Activated naive CD8-positive, alpha-beta T cell treated with anti-CD3 and anti-CD28 coated beads, Interleukin-2, amount 10 ng/mL, durations not matched to agents 7 days and 5 days (primary cell): Measurements from ENCODE around the gene CACNA1C. TPM values are rescaled to one million over a fixed set of nuclear protein-coding genes. Genes with fewer than 3 reads are reported as not detected.

ENCODE experiments used
- ATAC-seq: fragments of 150-1000 bp; cut with Tn5 transposase; one replicate; pipeline ENCODE4 v1.10.0; 2021; ENCODE audit warnings: low read depth, moderate library complexity
- POLR2A ChIA-PET: fragments of 350-600 bp; sonication (Branson Sonifier 250); formaldehyde crosslinking; loops from one replicate; lab custom pipeline; 2021; ENCODE audit warnings: antibody characterized with exemption; lab: Charles Lee
- DNase-seq: peaks from one replicate; pipeline ENCODE4 v3.0.0; 2021
- H3K27ac Mint-ChIP-seq: one replicate; pipeline ENCODE4 v1.8.0; 2022; ENCODE audit warnings: mild to moderate bottlenecking, mixed read lengths
- H3K27me3 Mint-ChIP-seq: one replicate; pipeline ENCODE4 v1.8.0; 2022; ENCODE audit warnings: mild to moderate bottlenecking, moderate library complexity, mixed read lengths
- H3K36me3 Mint-ChIP-seq: one replicate; pipeline ENCODE4 v1.8.0; 2021; ENCODE audit warnings: mild to moderate bottlenecking, mixed read lengths
- H3K4me1 Mint-ChIP-seq: one replicate; pipeline ENCODE4 v1.8.0; 2021; ENCODE audit warnings: mixed read lengths
- H3K4me3 Mint-ChIP-seq: one replicate; pipeline ENCODE4 v1.8.0; 2022; ENCODE audit warnings: mild to moderate bottlenecking, moderate library complexity, mixed read lengths
- H3K9me3 Mint-ChIP-seq: one replicate; pipeline ENCODE4 v1.8.0; 2021; ENCODE audit warnings: mixed read lengths
- total RNA-seq, 2 experiments: library from RNA; stranded (reverse); gene quantifications; one replicate each; pipeline ENCODE4 v1.2.3, GENCODE V29; 2021

Gene CACNA1C
- total RNA-seq, 2 experiments from 2014 or later = 0.11 to 0.14 TPM

GRCh38 chr12:2548081-2548480, 495.3 kb downstream of the CACNA1C start:
- Mint-ChIP-seq H3K27ac (no peak overlapping the region), H3K36me3 (no peaks in the 10 kb centered on the region), H3K4me1 (peaks cover 12% of the 10 kb centered on the region), H3K4me3 (no peak overlapping the region), H3K27me3 (peaks cover 2% of the 10 kb centered on the region), H3K9me3 (no peaks in the 10 kb centered on the region)
- POLR2A ChIA-PET = no interaction called here
- ATAC-seq = no peak
- DNase-seq = no peak

- H3K27ac Mint-ChIP-seq = no peak overlapping the region
- no peaks in the 10 kb centered on the region for H3K36me3 Mint-ChIP-seq
- POLR2A ChIA-PET = no interaction called here
- ATAC-seq = no peak
- peaks cover 2% of the 10 kb centered on the region for H3K27me3 Mint-ChIP-seq
- H3K4me1 Mint-ChIP-seq = no peaks in the 10 kb centered on the region
- H3K9me3 Mint-ChIP-seq = no peaks in the 10 kb centered on the region
- no peak for DNase-seq
- no peak overlapping the region for H3K4me3 Mint-ChIP-seq
Measured at GRCh38 chr12:2550561-2551411, 498.0 kb downstream of the CACNA1C start.

- Mint-ChIP-seq H3K36me3 (no peaks in the 10 kb centered on the region), H3K4me1 (no peaks in the 10 kb centered on the region), H3K27ac (no peak overlapping the region), H3K27me3 (peaks cover 2% of the 10 kb centered on the region), H3K9me3 (no peaks in the 10 kb centered on the region), H3K4me3 (no peak overlapping the region)
- POLR2A ChIA-PET = no interaction called here
- ATAC-seq (no peak), DNase-seq (no peak)
Measured at GRCh38 chr12:2551412-2551900, 498.7 kb downstream of the CACNA1C start.

GRCh38 chr12:2552000-2552756, 499.4 kb downstream of the CACNA1C start:
- POLR2A ChIA-PET = interaction anchor here (0.5 kb wide), 1 partner anchor 74 kb away, joined by 3 read pairs; no protein-coding TSS in a partner anchor
- Mint-ChIP-seq H3K36me3 (no peaks in the 10 kb centered on the region), H3K4me3 (no peak overlapping the region), H3K27me3 (peaks cover 5% of the 10 kb centered on the region), H3K9me3 (no peaks in the 10 kb centered on the region), H3K27ac (no peak overlapping the region), H3K4me1 (no peaks in the 10 kb centered on the region)
- no peak for DNase-seq
- no peak for ATAC-seq

- H3K4me3 Mint-ChIP-seq = no peak overlapping the region
- peaks cover 7% of the 10 kb centered on the region for H3K27me3 Mint-ChIP-seq
- no peak for DNase-seq
- no peaks in the 10 kb centered on the region for H3K4me1 Mint-ChIP-seq
- no peak overlapping the region for H3K27ac Mint-ChIP-seq
- H3K9me3 Mint-ChIP-seq = no peaks in the 10 kb centered on the region
- ATAC-seq = no peak
- no peaks in the 10 kb centered on the region for H3K36me3 Mint-ChIP-seq
- POLR2A ChIA-PET = no interaction called here
Measured at GRCh38 chr12:2553388-2554126, 500.8 kb downstream of the CACNA1C start.

GRCh38 chr12:2555487-2556082, 502.8 kb downstream of the CACNA1C start:
- no peaks in the 10 kb centered on the region for H3K9me3 Mint-ChIP-seq
- H3K4me3 Mint-ChIP-seq = no peak overlapping the region
- H3K4me1 Mint-ChIP-seq = no peaks in the 10 kb centered on the region
- no peaks in the 10 kb centered on the region for H3K36me3 Mint-ChIP-seq
- no peak for DNase-seq
- ATAC-seq = no peak
- POLR2A ChIA-PET = no interaction called here
- H3K27ac Mint-ChIP-seq = no peak overlapping the region
- H3K27me3 Mint-ChIP-seq = peaks cover 5% of the 10 kb centered on the region

- Mint-ChIP-seq H3K4me1 (no peaks in the 10 kb centered on the region), H3K4me3 (no peak overlapping the region), H3K27ac (no peak overlapping the region), H3K9me3 (no peaks in the 10 kb centered on the region), H3K36me3 (no peaks in the 10 kb centered on the region), H3K27me3 (peaks cover 5% of the 10 kb centered on the region)
- no peak for DNase-seq
- ATAC-seq = no peak
- POLR2A ChIA-PET = no interaction called here
Measured at GRCh38 chr12:2557597-2557996, 504.8 kb downstream of the CACNA1C start.

- Mint-ChIP-seq H3K27me3 (peaks cover 5% of the 10 kb centered on the region), H3K9me3 (no peaks in the 10 kb centered on the region), H3K36me3 (no peaks in the 10 kb centered on the region), H3K4me1 (no peaks in the 10 kb centered on the region), H3K27ac (no peak overlapping the region), H3K4me3 (no peak overlapping the region)
- DNase-seq (no peak), ATAC-seq (no peak)
- POLR2A ChIA-PET = no interaction called here
Measured at GRCh38 chr12:2559931-2560330, 507.1 kb downstream of the CACNA1C start.

- no peaks in the 10 kb centered on the region for H3K36me3 Mint-ChIP-seq
- no peak for ATAC-seq
- no peak overlapping the region for H3K27ac Mint-ChIP-seq
- no peaks in the 10 kb centered on the region for H3K4me1 Mint-ChIP-seq
- no peak overlapping the region for H3K4me3 Mint-ChIP-seq
- H3K27me3 Mint-ChIP-seq = peaks cover 5% of the 10 kb centered on the region
- POLR2A ChIA-PET = no interaction called here
- H3K9me3 Mint-ChIP-seq = no peaks in the 10 kb centered on the region
- no peak for DNase-seq
Measured at GRCh38 chr12:2560356-2560755, 507.6 kb downstream of the CACNA1C start.

- ATAC-seq (no peak), DNase-seq (no peak)
- H3K9me3 Mint-ChIP-seq = no peaks in the 10 kb centered on the region
- no peak overlapping the region for H3K27ac Mint-ChIP-seq
- no peaks in the 10 kb centered on the region for H3K4me1 Mint-ChIP-seq
- no peaks in the 10 kb centered on the region for H3K36me3 Mint-ChIP-seq
- peaks cover 5% of the 10 kb centered on the region for H3K27me3 Mint-ChIP-seq
- no peak overlapping the region for H3K4me3 Mint-ChIP-seq
- POLR2A ChIA-PET = no interaction called here
Measured at GRCh38 chr12:2561367-2561766, 508.6 kb downstream of the CACNA1C start.

GRCh38 chr12:2562400-2562799, 509.6 kb downstream of the CACNA1C start:
- Mint-ChIP-seq H3K27me3 (peaks cover 2% of the 10 kb centered on the region), H3K4me1 (no peaks in the 10 kb centered on the region), H3K36me3 (no peaks in the 10 kb centered on the region), H3K27ac (no peak overlapping the region), H3K9me3 (no peaks in the 10 kb centered on the region), H3K4me3 (no peak overlapping the region)
- DNase-seq (no peak), ATAC-seq (no peak)
- POLR2A ChIA-PET = no interaction called here

GRCh38 chr12:2563709-2564108, 510.9 kb downstream of the CACNA1C start:
- H3K27ac Mint-ChIP-seq = no peak overlapping the region
- no peaks in the 10 kb centered on the region for H3K4me1 Mint-ChIP-seq
- no peaks in the 10 kb centered on the region for H3K36me3 Mint-ChIP-seq
- DNase-seq (no peak), ATAC-seq (no peak)
- POLR2A ChIA-PET = no interaction called here
- no peaks in the 10 kb centered on the region for H3K27me3 Mint-ChIP-seq
- H3K9me3 Mint-ChIP-seq = no peaks in the 10 kb centered on the region
- H3K4me3 Mint-ChIP-seq = no peak overlapping the region

- ATAC-seq (no peak), DNase-seq (no peak)
- Mint-ChIP-seq H3K4me3 (no peak overlapping the region), H3K36me3 (no peaks in the 10 kb centered on the region), H3K27me3 (peaks cover 6% of the 10 kb centered on the region), H3K9me3 (no peaks in the 10 kb centered on the region), H3K27ac (no peak overlapping the region), H3K4me1 (no peaks in the 10 kb centered on the region)
- POLR2A ChIA-PET = interaction anchor here (0.6 kb wide), 1 partner anchor 145 kb away, joined by 4 read pairs; no protein-coding TSS in a partner anchor
Measured at GRCh38 chr12:2566161-2566560, 513.4 kb downstream of the CACNA1C start.
